GM18505 (cell line): ENCODE data around the gene SPDYE2B.
"Not testable (repeated sequence)": the region's sequence is repeated elsewhere in the genome, so short reads cannot be mapped to it uniquely, and the experiment has no call there.

Source experiments
- ATAC-seq: cut with Tn5 transposase; IDR thresholded peaks from one replicate; pipeline ENCODE4 v1.9.1; 2021; ENCODE audit not compliant: unreplicated experiment
- POLR2A ChIP-seq: IDR thresholded peaks from 4 replicates; pipeline ENCODE4 v1.6.1; 2011; ENCODE audit warnings: borderline replicate concordance; ENCODE audit not compliant: insufficient read depth, insufficient read length; ENCODE audit errors: extremely low read depth

SPDYE2B gene

DNA sequence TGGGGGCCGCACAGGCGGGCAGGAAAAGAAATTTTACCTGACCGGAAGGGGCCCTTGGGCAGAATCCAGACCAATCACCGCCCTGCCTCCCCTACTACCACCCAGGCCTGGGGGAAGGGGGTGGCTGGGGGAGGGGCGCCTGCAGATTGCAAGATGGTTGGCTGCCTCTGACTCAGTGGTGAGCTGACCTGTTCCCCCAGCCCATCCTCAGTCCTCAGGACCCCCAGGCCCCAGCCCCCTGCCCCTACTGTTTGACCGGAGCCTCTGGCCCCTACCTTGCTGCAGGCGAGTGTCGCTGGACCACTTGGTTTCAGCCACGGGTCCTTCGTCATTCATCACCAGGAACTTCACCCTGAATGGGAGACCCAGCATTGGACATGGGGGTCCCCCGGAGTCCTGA is 11.3 kb upstream of the SPDYE2B start:
- peak; percentile 4 for ATAC-seq

DNA sequence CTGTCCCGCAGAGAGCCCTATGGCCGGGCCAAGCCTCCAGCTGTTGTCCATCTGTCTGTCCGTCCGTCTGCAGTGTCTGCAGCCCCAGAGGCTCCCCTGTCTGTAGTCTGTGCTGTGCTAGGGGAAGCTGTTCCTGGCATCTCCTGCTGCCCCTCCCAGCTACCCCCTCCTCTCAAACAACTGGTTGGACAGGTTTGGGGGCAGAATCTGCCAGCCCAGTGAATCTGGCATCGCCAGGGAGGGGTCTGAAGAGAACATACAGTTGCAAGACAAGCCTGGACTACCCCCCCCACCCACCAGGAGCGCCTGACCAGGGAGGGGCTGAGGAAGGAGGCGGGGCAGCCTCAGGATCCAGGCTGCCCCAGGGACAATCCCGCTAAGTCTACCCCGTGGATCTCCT is 7.4 kb upstream of the SPDYE2B start, which contains the start of gene UPK3BL1:
Gene UPK3BL1 (minus strand): TSS at position 101 of the 400 bp plus-strand sequence. CDS start 50 bp downstream, at position 51.
- not testable (repeated sequence) for ATAC-seq

DNA sequence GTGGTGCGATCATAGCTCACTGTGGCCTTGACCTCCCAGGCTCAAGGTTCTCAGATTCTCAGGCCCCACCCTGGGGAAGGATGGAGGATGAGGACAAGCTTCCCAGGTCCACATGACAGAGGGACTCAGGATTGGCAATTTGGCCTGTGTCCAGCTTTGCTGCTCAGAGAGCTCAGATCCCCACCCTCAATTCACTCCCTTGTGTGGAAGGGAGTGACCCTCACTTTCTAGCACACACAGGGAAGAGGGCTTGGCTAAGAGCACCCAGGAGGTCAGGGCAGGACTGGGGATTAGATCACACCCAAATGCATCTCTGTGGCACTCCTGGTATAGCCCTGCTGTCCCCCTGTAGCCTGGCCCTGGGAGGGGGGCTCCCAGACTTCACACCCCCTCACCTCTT is 6.7 kb upstream of the SPDYE2B start:
- not testable (repeated sequence) for ATAC-seq

DNA sequence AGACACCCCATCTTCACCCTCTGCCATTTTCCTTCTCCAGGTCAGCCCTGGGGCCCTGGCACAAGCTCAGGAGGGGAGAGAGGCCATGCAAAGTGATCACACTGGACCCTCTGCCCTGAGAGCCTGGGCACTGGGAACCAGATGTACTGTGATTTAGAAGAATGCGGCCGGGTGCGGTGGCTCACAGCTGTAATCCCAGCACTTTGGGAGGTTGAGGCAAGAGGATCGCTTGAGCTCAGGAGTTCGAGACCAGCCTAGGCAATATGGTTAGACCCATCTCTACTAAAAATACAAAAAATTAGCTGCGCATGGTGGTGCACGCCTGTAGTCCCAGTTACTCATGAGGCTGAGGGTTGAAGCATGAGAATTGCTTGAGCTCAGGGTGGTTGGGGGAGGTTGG is 2.3 kb upstream of the SPDYE2B start:
- not testable (repeated sequence) for ATAC-seq

DNA sequence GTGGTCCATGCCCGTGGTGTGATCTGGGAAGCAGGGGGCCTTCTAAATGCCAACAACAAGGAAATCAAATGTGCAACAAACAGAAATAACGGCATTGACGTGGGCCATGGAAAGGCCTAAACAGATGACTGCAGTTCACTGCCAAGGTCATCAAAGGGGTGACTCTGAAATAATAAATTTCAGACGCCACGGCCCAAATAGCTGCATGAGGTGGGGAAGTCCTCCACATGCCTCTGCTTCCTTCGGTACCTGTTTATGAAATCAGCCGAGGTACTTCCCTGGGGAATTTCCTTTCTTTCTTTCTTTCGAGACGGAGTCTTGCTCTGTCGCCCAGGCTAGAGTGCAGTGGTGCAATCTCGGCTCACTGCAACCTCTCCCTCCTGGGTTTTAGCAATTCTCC is 14.6 kb downstream of the SPDYE2B start:
- not testable (repeated sequence) for ATAC-seq

DNA sequence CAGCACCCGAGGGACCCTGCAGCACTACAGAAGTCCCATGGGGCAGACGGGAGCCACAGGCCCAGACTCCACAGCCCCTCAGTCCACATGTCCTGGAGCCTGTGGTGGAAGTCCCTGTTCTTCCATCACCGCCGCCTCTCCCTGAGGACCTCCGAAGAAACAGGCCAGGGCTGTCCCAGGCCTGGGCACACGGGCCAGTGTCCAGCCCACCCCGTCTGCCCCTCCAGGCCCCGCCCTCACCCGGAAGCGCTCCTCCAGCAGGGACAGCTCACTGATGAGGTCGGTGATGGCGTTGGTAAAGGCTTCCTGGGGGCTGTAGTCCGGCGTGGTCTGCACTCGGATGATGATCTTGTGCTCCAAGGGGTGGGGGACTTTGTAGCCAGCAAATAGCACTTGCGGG is 16.7 kb downstream of the SPDYE2B start:
- not testable (repeated sequence) for ATAC-seq

DNA sequence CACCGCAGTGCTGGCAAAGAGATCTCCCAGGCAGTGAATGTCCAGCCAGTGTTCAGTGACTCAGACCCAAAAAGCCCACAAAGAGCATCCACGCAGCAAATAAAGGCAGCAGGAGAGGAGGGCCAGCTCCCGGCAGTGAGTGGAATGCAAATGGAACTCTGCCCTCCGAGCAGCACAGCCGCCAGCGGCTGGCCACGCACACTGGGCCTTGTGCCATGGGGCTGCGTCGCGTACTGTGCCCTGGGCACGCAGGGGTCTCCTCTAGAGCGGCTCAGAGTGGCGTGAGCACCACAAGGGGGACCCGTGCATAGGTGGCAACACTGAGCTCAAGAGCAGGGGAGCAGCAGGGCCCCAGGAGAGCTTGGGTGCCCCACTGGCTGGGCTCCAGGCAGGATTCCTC is 17.4 kb downstream of the SPDYE2B start:
- ATAC-seq: not testable (repeated sequence)

DNA sequence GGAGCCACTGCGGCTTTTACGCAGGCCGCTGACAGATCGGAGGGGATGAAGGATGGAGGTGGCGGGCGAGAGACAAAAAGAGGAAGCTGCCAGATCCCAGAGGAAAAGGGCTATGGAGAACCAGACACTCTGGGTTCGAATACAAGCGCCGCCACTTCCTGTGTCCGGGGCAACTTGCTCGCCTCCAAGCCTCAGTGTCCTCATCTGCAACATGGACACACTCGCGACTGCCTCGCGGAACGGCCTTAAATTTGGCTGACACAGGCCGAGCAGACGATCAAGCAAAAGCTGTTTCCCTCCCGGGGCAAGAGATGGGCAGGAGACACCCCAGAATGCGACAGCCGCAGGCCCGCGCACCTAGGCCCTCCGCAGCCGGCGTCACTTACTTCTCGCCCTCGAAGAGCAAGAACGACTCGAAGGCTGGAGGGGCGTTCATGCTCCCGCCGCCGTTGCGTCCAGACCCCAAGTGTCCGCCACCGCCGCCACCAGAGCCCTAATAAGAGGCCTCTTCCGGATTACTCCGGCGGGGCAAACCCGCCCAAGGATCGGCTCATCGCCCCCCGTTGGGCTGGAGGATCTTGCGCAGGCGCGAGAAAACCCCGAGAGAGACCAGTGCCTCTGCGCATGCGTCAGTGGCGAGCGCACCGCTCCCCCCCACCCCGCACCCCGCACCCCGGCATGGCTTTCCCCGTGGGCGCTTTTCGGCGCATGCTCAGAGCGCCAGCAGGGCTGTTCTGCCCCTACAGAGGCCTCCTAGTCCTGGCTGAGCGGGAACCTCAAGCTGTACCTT is 21.2 kb downstream of the SPDYE2B start, which contains the start of gene POLR2J2:
Gene POLR2J2 (minus strand): TSS at position 498 of the 790 bp plus-strand sequence. CDS start 62 bp downstream, at position 436.
- ATAC-seq: peak; percentile 73
- peak; percentile 19 for TF ChIP-seq POLR2A

DNA sequence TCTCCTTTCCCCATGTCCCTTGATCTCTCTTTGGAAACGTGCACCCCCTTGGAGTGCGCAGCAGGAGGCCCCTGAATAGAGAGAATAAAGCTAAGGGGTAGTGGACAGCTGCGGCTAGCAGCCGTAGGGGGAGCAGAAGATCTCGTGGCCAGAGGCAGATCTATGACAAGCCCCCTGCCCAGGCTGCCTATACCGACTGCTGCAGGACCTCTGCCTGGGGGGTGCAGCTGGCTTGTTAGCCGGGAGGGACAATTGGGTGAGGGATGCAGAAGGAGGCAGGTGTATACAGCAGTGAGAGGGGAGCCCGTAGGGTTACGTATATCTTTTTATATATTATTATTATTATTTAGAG is 21.8 kb downstream of the SPDYE2B start:
- peak; percentile 18 for ATAC-seq

DNA sequence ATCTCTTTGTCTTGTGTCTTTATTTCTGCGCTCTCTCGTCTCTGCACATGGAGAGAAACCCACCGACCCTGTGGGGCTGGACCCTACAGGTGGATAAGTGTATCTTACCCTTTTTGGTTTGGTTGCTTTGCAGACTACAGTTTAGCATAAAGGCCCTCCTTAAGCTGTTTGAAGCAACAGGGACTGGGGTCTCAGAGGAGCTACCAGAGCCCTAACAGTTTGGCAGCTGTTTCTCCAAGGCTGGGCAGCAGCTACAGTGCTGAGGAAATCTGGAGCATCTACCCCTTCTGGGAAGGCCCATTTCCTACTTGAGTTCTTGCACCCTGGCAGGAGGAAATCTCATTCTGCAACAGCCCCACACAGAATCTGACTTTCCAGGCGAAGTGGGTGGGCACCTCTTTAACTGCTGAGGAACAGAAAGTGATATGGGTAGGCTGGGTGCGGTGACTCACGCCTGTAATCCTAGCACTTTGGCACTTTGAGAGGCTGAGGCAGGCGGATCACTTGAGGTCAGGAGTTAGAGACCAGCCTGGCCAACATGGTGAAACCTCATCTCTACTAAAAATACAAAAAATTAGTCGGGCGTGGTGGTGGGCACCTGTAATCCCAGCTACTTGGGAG is 23.4 kb downstream of the SPDYE2B start:
- not testable (repeated sequence) for ATAC-seq

DNA sequence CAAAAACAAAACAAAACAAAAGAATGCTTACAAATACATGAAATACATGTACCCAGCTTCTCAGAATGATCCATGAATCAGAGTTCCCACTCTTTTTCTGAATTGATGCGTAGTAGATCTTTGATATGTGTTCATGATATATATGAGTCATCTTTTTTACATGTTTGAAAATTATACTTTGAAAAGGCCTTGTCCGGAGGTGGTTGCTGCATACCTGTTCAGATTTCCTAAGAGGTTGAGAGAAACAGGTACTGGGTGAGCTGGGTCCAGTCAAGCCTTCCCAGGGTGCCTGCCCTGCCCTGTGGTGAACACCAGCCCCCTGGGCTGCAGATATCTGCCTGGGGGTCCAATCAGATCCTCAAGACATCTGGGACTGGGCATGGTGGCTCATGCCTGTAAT is 25.4 kb downstream of the SPDYE2B start:
- not testable (repeated sequence) for ATAC-seq

DNA sequence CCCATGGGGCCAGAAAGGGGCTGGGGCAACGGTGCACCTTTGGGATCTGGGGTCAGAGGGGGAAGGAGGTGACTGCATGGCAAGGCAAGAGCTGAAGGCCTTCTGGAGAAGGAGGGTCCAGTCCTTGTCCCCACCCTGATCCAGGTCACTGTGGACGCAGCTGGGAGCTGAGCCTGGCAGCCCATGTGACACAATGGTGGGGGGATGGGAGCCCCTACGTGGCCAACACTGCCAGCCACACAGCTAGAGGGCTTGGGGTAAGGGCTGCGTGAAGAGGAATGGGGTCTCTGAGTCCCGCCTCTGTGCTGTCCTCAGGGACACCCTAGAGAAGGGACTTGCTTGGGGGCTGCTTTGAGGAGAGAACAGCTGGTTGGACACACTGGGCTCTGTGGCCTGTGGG is 30.7 kb downstream of the SPDYE2B start:
- not testable (repeated sequence) for ATAC-seq

DNA sequence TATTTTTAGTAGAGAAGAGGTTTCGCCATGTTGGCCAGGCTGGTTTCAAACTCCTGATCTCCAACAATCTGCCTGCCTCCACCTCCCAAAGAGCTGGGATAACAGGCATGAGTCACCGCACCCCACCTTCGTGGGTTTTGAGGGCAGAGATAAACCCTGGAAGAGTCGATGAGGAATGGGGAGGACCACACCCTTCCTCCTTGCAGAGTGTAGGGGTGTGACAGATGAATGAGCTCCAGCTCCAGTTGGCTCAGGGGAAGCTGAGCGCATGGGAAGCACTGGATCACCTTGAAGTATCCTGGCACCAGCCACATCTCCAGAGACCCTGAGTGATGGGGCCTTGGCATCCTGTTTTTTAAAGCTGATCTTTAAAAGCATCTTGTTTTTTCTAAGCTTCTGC is 32.4 kb downstream of the SPDYE2B start:
- not testable (repeated sequence) for ATAC-seq

DNA sequence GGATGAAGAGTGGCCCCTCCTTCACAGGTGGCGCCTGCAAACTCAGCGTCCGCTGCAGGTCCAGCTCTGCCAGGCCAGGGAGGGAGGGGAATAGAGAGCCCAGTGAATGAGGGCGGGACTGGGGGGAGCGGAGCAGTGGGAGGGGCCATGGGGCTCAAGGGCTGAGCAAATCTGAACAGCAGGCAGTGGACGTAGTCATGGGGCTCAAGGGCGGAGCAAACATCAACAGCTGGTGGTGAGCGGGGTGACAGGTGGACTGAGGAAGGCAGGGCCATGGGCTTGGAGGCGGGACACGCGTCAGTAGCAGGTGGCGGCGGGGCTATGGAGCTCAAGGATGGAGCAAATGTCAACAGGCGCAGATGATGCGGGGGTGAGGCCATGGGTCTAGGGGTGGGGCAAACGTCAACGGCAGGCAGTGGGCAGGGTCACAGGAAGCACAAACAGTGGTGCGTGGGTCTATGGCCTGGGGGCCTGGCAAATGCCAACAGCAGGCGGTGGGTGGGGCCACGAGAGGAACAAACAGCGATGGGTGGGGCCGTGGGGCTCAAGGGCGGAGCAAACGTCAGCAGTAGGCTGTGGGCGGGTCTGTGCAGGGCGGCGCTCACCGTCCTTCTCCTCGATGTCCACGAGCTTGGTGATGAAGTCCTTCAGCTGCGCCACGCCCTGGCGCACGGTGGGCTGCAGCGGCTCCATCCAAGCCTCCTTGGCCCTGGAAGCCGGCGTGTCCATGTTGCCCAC is 38.3 kb downstream of the SPDYE2B start:
- peak; percentile 67 for ATAC-seq

DNA sequence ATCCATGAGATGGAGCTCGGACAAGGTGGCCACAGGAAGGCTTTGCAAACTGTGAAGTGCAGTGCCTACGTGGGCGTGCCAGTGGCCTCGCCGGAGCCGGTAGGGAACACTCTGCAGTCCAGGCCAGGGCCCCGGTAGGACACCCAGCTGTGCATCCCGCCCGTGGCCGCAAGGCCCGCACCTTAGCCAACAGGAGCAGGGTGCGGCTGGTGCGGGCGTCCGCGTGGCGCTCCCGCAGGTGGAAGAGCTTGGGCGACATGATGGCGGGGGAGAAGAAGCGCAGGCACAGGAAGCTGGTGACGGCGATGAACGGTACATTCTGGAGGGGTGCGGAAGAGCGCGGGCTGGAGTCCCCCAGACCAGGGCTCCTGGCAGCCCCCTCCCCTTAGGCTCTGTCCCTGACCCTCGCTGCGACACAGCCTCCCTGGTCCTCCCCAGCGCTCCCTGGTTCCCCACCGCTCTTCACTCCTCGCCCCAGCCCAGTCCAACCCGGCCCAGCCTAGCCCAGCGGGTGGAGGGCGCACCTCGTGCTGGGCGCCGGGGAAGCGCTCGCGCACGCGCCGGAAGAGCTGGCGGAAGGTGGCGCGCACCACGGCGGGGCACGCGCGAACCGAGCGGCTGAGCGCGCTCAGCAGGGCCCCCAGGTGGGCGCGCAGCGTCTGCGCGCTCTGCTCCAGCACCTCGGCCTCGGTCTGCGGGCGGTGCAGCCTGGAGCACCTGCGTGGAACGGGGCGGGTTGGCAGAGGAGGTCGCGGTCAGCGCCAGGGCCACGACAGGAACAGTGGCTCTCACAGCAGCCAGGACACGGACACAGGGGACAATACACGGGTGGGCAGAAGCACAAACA is 39.5 kb downstream of the SPDYE2B start:
- ATAC-seq: peak; percentile 73

DNA sequence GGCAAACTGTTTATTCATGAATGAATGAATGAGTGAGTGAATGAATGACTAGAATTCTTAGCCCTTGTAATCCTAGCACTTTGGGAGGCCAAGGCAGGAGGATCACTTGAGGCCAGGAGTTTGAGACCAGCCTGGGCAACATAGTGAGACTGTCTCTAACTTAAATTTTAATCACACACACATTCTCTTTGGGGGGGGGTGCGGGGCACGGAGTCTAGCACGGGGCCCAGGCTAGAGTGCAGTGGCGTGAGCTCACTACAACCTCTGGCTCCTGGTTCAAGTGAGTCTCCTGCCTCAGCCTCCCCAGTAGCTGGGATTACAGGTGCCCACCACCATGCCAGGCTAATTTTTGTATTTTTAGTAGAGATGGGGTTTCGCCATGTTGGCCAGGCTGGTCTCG is 40.5 kb downstream of the SPDYE2B start:
- not testable (repeated sequence) for ATAC-seq

DNA sequence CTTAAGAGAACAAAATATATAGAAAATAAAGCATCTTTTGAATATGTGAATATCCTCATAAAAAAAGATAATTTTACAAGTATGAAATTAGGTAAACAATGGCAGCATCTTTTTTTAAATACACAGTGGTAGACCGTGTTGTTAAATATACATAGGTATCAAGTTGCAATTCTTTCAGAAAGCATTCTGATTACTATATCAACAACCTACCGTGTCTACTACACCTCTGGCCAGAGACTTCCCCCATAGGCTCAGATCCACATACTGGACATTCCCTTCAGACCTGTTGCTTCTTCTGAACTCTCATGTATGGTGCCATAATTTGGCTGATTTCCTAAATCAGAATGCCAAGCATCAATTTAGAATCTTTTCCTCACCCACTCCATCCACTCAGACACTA is 43.9 kb downstream of the SPDYE2B start:
- not testable (repeated sequence) for ATAC-seq

DNA sequence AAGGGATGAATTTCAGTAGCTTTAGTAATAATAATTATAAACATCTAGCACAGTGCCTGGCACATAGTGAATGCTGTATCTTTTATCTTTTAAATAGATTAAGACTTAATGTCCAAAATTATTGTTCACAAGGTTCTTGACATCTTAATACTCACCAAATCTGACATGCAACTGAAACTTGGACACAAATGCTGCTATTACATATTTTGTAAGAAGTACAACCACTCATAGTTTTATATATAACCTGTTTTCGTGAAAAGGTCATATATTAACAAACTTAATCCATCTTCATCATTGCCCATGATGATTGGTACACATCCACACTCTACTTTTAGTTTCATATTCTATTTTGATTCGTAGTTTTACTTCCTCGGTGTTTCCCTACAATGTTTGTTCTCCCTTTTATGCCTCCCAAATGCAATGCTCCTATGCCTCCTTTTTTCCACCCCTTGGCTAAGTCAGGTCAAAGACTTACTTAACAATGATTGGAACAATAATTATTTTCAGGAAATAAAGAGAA is 45.0 kb downstream of the SPDYE2B start:
- not testable (repeated sequence) for ATAC-seq

DNA sequence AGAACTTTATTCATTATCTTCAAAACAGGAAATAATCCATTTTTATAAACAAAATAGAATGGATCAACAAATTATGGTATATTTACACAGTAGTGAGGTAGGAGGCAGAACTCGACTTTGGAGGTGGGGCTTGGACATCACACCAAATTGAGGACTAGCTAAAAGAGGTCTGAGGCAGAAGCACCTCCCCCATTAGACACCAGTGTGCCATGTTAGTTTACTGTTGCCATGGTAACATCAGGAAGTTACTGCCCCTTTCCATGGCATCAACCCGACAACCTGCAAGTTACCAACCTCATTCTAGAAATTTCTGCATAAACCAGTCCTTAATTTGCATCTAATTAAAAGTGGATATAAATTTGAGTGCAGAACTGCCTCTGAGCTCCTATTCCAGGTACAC is 45.9 kb downstream of the SPDYE2B start:
- ATAC-seq: not testable (repeated sequence)
